ENCODE data around the gene SP110.
"Not testable (repeated sequence)": the region's sequence is repeated elsewhere in the genome, so short reads cannot be mapped to it uniquely, and the experiment has no call there.

The SP110 gene

DNA sequence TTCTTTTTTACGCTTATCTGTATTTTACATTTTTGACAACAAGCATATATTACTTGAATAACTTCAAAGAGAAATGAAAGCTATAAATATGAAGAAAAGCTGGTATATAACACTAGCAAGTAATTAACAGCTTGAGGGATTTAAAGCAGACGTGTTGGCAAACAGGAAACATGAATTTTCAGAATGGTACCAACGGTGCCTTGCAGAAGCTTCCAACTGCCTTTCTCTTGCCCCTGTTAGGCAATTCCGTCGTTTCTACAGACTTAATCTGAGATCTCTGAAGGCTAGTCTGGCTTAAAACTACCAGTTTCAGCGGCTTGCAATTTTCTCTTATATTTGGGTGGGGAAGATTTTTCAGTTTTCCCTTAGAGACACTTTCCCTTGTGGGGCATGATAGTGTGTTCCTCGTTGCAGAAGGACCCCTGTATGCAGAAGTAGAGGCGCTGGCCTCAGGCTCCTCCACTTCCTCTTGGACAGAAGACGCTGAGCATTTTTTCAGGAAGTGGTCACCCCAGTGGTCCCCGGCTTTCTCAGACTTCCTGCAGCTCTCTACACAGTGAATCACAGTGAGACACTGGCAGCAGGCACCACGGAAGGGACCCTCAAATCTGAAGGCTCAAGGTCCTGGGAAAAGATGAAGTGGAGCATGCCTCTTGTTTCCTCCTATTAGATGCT, 94.9 kb downstream of the SP110 start:
- Histone ChIP-seq H3K36me3 (ENCODE audit: insufficient read depth, low read length) (no peaks in the 10 kb centered on the region), H3K9me3 (ENCODE audit: low read length) (no peaks in the 10 kb centered on the region), H2AFZ (ENCODE audit: low read depth, low read length) (no peak overlapping the region), H3K27me3 (ENCODE audit: insufficient read depth, low read length) (no peaks in the 10 kb centered on the region), H3K4me3 (ENCODE audit: low read length) (no peak overlapping the region), H3K4me1 (ENCODE audit: insufficient read depth, low read length) (no peaks in the 10 kb centered on the region)

DNA sequence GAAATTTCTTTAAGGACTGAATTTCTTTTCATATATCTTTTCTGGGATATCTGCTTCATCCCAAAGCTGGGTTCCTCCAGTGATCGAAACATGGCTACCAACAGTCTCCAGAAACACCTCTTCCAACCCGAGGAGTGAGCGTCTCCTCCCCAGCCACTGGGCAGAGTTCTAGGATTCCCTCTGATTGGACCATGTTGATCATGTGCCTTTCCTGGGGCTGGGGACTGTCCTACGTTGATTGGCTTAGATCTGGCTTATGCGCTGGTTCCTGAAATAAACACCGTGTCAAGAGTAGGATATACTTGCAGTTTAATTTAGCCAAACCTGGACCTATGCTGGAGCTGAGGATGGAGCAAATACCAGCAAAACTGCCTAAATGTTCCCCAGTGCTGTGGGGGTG, 95.5 kb downstream of the SP110 start:
- no peaks in the 10 kb centered on the region for H3K36me3 ChIP-seq (ENCODE audit: insufficient read depth, low read length)
- no peak overlapping the region for H2AFZ ChIP-seq (ENCODE audit: low read depth, low read length)
- no peak overlapping the region for H3K4me3 ChIP-seq (ENCODE audit: low read length)
- H3K9me3 ChIP-seq (ENCODE audit: low read length) = no peaks in the 10 kb centered on the region
- H3K4me1 ChIP-seq (ENCODE audit: insufficient read depth, low read length) = no peaks in the 10 kb centered on the region
- no peaks in the 10 kb centered on the region for H3K27me3 ChIP-seq (ENCODE audit: insufficient read depth, low read length)

DNA sequence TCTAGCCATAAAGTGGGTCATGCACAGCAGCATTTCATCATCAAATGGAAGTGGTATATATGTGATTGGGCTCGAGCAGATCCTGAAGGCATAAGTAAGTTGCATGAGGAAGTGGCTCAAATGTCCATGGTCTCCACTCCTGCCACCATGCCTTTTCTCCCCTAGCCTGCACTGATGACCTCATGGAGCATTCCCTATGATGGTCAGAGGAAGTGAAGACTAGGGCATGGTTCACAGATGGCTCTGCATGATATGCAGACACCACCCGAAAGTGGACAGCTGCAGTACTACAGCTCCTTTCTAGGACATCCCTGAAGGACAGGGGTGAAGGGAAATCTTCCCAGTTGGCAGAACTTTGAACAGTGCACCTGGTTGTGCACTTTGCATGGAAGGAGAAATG, 99.4 kb downstream of the SP110 start:
- not testable (repeated sequence) for H2AFZ ChIP-seq (ENCODE audit: low read depth, low read length); H3K27me3 ChIP-seq (ENCODE audit: insufficient read depth, low read length); H3K9me3 ChIP-seq (ENCODE audit: low read length); H3K4me1 ChIP-seq (ENCODE audit: insufficient read depth, low read length); H3K36me3 ChIP-seq (ENCODE audit: insufficient read depth, low read length); H3K4me3 ChIP-seq (ENCODE audit: low read length)

DNA sequence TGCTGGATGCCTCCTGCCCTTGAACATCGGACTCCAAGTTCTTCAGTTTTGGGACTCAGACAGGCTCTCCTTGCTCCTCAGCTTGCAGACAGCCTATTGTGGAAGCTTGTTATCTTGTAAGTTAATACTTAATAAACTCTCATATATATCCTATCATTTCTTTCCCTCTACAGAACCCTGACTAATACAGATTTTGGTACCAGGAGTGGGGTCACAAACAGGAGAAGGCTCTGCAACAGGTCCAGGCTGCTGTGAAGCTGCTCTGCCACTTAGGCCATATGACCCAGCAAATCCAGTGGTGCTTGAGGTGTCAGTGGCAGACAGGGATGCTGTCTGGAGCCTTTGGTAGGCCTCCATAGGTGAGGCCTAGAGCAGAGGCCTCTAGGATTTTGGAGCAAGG, 100.0 kb downstream of the SP110 start:
- H3K9me3 ChIP-seq (ENCODE audit: low read length); H3K27me3 ChIP-seq (ENCODE audit: insufficient read depth, low read length); H3K36me3 ChIP-seq (ENCODE audit: insufficient read depth, low read length); H3K4me1 ChIP-seq (ENCODE audit: insufficient read depth, low read length); H2AFZ ChIP-seq (ENCODE audit: low read depth, low read length); H3K4me3 ChIP-seq (ENCODE audit: low read length): not testable (repeated sequence)
